C4-2B (cell line): Measurements from ENCODE around the gene PNPO.

Experiments used
- ZFX ChIP-seq: fragments of 450-650 bp; IDR thresholded peaks from 2 replicates; pipeline ENCODE4 v1.6.1; 2017
- TF ChIP-seq, protein P1 (sequence below): fragments of 450-650 bp; conservative IDR thresholded peaks from 2 replicates; pipeline ENCODE4 v1.5.1; 2017; ENCODE audit warnings: mild to moderate bottlenecking

DNA sequence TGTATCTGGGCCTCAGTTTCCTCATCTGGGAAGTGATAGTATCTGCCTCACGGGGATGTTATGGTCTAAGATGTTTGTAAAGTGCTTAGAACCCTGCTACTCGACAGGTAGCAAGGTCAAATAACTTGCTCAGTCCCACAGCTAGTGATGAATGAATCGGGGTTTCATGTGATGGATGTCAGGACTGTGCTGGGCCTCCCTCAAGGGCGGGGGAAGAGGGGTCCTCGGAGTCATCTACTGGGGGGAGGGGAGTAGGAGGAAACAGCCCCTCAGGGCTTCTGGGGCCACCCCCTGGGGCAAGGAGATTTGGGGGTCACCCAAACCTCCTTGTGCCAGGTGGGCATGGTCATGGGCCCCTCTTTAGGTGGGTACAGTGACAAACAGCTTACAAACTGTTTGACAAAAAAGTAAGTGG lies 732 bp downstream of the PNPO start:
- TF ChIP-seq, protein P1, sequence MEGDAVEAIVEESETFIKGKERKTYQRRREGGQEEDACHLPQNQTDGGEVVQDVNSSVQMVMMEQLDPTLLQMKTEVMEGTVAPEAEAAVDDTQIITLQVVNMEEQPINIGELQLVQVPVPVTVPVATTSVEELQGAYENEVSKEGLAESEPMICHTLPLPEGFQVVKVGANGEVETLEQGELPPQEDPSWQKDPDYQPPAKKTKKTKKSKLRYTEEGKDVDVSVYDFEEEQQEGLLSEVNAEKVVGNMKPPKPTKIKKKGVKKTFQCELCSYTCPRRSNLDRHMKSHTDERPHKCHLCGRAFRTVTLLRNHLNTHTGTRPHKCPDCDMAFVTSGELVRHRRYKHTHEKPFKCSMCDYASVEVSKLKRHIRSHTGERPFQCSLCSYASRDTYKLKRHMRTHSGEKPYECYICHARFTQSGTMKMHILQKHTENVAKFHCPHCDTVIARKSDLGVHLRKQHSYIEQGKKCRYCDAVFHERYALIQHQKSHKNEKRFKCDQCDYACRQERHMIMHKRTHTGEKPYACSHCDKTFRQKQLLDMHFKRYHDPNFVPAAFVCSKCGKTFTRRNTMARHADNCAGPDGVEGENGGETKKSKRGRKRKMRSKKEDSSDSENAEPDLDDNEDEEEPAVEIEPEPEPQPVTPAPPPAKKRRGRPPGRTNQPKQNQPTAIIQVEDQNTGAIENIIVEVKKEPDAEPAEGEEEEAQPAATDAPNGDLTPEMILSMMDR, result no peak
- no peak for TF ChIP-seq ZFX
